WI38 (cell line): ENCODE measurements around the gene ZNF708.
"Not testable (repeated sequence)": the region's sequence is repeated elsewhere in the genome, so short reads cannot be mapped to it uniquely, and the experiment has no call there.

Source experiments
- H3K4me3 ChIP-seq: 2 replicates; pipeline ENCODE4 v1.5.1; 2011; ENCODE audit warnings: low read depth, mild to moderate bottlenecking, control low read depth, low read length
- TF ChIP-seq, protein P1 (sequence below): IDR thresholded peaks from 2 replicates; pipeline ENCODE4 v1.5.1; 2012; ENCODE audit warnings: low read depth, mild to moderate bottlenecking, control low read depth, low read length

The ZNF708 gene

DNA sequence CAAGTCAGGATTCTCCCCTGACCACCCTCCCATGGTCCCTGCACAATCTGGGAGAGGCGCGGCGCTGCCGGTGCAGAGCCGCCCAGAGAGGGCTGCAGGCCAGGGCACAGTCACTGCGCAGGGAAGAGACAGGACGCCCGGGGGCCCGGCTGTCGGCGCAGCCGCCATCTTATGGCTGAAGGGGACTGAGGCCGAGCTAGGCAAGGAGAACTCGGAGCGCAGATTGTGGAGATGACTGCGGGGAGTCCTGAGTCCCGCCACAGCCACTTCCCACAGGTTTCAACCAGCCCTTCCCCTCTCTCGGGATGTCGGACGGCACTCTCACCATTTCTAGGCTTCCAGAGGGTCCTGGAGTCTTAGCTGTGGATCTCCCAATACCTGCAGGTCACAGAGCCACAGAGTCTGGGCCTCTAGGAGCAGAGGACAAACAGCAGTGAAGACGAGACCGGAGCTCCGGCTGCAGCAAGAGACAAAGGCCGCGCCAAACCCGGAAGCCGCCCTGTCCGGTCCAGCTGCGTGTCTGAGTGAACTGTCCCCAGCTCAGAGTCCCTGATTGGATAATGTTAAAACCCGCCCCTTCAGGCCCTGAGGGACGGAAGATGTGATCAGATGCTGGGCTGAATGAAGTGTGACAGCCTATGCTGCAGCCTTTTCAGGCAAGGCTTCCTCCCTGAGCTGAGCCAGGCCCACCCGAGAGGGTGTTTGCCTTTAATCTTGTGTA, at the start of gene ZNF708:
Gene ZNF708 (minus strand): TSS at position 526 of the 721 bp plus-strand sequence. CDS start 198 bp downstream, at position 328.
- TF ChIP-seq, protein P1, sequence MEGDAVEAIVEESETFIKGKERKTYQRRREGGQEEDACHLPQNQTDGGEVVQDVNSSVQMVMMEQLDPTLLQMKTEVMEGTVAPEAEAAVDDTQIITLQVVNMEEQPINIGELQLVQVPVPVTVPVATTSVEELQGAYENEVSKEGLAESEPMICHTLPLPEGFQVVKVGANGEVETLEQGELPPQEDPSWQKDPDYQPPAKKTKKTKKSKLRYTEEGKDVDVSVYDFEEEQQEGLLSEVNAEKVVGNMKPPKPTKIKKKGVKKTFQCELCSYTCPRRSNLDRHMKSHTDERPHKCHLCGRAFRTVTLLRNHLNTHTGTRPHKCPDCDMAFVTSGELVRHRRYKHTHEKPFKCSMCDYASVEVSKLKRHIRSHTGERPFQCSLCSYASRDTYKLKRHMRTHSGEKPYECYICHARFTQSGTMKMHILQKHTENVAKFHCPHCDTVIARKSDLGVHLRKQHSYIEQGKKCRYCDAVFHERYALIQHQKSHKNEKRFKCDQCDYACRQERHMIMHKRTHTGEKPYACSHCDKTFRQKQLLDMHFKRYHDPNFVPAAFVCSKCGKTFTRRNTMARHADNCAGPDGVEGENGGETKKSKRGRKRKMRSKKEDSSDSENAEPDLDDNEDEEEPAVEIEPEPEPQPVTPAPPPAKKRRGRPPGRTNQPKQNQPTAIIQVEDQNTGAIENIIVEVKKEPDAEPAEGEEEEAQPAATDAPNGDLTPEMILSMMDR = no peak
- H3K4me3 ChIP-seq = peak within 1 kb of the TSS; percentile 72

DNA sequence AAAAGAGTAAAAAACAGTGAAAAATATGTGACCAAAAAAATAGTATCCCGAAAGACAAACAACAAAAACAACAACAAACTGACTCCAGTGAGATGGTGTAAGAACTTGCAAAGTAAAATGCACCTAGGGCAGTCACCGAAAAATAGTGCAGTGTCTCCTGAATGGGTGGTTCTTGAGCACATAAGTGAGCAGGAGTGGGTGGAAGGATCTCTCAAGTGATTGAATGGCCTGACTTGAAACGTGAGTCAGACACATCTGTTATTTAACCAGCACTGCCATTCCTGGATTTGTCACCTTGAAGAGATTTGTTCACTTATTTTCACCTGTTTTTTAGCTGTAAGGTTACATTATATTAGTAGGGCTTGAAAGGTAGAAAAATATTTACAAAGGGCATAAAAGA, 33.1 kb upstream of the ZNF708 start:
- TF ChIP-seq, protein P1 = no peak
- H3K4me3 ChIP-seq = no peak overlapping the region

DNA sequence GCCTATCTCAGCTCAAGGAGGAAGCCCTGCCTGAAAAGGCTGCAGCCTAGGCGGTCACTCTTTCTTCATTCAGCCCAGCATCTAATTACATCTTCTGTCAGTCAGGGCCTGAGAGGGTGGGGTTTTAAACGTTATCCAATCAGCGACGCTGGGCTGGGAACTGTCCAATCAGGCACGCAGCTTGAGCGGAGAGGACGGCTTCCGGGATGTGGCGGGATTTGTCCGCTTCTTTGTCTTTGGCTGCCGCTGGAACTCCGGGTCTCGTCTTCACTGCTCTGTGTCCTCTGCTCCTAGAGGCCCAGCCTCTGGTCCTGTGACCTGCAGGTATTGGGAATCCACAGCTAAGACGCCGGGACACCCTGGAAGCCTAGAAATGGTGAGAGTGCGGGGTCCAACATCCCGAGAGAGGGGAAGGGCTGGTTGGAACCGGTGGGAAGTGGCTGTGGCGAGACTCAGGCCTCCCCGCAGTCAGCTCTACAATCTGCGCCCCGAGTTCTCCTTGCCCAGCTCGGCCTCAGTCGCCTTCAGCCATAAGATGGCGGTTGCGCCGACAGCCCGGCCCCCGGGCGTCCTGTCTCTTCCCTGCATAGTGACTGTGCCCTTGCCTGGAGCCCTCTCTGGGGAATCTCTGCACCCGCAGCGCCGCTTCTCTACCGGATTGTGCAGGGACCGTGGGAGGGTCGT, 29.7 kb upstream of the ZNF708 start, which contains the start of gene ZNF738:
Gene ZNF738 (plus strand): TSS at position 233 of the 684 bp plus-strand sequence. CDS start 141 bp downstream, at position 374.
- TF ChIP-seq, protein P1 = no peak
- peak within 1 kb of the TSS; percentile 86 for H3K4me3 ChIP-seq

DNA sequence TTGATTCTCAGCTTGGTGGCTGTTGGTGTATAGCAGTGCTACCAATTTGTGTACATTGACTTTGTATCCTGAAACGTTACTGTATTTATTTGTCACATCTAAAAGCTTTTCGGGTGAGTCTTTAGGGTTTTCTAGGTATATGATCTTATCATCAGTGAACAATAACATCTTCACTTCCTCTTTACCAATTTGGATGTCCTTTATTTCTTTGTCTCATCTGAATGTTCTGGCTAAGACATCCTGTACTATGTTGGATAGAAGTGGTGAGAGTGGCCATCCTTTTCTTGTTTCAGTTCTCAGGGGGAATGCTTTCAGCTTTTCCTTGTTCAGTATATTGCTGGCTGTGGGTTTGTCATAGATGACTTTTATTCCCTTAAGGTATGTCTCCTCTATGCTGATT, 23.6 kb upstream of the ZNF708 start:
- no peak overlapping the region for H3K4me3 ChIP-seq
- TF ChIP-seq, protein P1 = no peak

DNA sequence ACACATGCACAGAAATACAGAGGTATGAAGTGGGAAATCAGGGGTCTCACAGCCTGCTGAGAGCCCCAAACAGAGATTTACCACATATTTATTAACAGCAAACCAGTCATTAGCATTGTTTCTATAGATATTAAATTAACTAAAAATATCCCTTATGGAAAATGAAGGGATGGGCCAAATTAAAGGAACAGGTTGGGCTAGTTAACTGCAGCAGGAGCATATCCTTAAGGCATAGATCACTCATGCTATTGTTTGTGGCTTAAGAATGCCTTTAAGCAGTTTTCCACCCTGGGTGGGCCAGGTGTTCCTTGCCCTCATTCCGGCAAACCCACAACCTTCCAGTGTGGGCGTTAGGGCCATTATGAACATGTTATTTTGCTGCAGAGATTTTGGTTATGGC, 15.6 kb upstream of the ZNF708 start:
- not testable (repeated sequence) for H3K4me3 ChIP-seq

DNA sequence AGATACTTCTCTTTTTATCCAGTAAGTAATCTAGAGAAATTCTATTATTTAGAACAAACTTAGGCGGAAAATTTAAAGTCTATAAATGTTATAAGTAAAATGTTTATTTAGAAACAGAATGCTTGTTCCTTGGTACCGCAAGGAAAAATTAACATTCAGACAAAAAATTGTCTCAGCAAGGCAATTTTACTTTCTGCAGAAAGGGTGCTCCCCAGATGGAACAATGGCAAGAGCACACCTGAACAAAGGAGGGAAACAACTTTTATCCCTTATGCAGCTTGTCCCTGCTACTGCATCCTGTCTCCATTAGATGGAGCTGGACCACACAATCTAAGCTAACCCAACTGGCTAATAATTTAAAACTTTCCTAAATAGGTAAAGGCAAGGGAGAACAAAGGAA, 6.5 kb upstream of the ZNF708 start:
- no peak overlapping the region for H3K4me3 ChIP-seq
- TF ChIP-seq, protein P1 = no peak

DNA sequence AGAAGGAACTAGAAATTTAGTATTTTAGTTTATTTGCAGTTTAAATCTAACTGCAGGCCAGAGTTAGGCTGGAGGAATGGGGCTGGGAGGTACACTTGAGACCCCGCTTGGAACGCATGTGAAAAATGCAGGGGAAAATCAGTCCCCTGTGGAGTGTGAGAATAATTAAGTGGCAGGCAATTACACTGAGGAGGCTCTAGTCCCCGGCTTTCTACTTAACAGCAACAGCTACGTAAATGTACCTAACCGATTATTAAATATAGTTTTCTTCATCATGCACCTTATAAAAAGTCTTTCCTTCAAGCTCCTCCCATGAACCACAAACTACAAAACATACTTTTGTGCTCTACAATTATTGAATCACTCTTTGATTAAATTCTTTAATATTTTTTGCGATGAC, 804 bp downstream of the ZNF708 start:
- H3K4me3 ChIP-seq = peak overlapping the region; percentile 72
- TF ChIP-seq, protein P1 = no peak
